ENCODE data around the gene CELF4.

CELF4 gene

DNA sequence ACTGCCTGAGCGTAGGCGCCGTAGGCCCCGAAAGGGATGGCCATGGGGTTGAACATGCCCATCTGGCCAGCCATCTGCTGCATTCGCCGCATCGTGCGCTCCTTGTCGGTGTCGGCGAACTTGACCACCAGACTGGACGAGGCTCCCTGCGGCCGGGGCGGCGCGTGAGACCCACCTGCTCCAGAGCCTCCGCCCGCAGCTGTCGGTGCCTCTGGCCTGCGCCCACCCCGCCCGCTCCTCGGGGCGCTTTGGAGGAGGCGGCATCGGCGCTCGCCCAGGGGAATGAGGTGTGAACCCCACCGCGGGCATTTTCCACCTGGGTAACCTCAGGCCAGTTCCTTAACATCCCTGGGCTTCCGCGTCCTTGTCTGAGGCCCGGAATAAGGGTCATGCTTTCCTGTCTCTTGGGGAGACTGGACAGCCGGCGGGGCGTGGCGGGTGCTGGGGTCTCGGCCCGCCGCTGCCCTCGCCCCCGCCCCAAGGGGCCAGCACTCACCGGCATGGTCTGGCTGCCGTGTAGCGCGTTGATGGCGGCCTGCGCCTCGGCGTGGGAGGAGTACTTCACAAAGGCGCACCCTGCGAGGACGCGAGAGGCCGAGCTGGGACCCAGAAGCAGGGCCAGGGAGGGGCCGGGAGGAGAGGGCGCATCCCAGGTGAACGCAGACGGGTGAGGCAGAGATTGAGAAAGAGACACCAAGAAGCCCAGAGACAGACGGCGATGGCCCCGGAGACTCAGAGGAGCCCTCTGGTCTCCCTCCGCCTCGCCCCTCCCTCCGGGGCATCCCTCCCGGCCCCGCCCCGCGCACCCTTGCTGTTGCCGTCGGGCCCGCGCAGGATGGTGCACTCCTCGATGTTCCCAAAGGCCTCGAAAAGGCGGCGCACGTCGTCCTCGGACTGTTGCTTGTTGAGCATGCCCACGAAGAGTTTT is 291.0 kb downstream of the CELF4 start:
- no peak for DNase-seq

DNA sequence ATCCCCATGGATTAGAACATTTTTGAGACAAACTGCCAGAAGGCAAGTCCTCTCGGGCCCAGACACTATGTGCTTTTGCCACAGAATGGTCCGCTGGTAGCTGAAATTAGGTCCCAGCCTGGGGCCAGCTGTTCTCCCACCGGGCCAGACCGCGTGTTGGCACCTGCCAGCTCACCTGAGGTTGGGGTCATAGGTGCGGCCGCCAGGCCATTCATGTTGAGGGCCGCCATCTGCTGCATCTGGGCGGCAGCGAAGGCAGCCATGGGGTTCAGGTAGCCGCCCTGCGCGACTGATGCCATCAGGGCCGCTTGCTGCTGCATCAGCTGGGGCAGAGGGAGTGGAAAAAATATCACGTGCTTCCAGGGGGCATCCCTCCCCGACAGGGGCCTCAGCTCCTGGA is 292.8 kb downstream of the CELF4 start:
- no peak for DNase-seq

DNA sequence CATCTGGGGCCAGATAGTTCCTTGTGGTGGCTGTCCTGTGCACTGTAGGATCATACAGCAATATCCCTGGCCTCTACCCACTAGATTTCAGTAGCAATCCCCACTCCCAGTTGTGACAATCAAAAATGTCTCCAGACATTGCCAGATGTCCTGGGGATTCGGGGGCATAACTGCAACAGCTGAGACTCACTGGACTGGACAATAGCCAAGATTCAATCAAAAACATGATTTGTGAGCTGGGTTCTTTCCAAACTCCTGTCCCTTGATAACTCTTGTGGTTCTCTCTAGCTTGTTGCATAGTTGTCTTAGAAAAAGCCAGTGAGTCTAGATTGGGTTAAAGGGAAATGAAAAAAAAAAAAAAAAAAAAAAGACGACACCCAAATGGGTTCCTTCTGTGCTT is 293.4 kb downstream of the CELF4 start:
- no peak for DNase-seq

DNA sequence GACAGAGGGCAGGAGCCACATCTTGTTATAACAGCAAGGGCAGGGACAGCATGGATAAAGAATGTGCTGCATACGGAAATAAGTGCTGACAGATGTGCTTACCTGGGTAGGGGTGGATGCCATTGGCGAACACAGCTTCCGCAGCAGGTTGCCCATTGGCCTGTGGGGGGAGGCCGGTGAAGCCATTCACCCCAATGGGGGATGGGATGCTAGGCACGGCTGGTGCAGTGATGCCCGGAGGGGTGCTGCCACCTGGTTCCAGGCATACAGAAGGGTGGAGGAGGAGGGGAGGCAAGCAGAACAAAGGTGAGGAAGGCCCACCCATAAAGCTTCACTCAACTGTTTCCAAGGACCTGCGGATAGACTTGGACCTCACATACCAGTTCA is 294.9 kb downstream of the CELF4 start:
- DNase-seq: no peak

- DNase-seq: no peak
Measured at GRCh38 chr18:37270038-37270665, 295.4 kb downstream of the CELF4 start.

DNA sequence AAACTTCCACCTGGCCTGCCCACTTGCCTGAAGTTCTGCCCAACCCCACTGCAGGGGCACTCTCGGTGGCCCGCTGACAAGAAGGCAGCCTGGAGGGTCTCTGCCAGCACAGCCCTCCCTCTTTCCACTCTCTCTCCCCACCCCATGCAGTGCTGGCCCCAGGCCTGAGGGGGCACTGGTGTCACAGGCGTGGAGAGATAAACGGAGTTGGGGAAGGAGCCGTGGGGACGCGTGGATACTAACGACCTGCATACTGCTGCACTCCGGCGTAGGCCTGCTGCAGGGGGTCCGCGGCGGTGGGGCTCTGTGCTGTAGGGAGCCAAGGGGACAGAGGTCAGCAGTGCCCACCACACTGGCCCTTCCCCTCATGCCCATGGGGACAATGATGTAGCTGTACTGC is 299.3 kb downstream of the CELF4 start:
- no peak for DNase-seq

- no peak for DNase-seq
Measured at GRCh38 chr18:37265382-37265781, 300.2 kb downstream of the CELF4 start.

GRCh38 chr18:37264956-37265355 is 300.6 kb downstream of the CELF4 start:
- DNase-seq: no peak

DNA sequence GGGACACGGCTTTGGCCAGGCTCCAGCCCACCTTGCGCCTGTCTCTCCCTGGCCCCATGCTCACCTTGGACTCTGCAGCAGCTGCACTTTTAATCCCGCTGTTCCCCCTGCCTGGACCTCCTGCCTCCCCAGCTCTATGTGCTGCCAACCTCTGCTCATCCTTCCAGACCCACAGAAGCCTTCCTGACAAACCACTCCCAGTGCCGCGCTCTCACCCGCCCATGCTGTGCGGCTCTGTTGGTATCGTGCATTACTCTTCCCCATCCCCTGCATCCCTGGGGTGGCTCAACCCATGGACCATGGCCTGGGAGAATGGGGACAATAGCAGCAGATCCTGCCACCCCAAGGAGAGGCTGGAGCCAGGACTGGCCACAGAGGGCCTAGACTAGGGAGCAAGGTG is 303.6 kb downstream of the CELF4 start:
- no peak for DNase-seq

DNA sequence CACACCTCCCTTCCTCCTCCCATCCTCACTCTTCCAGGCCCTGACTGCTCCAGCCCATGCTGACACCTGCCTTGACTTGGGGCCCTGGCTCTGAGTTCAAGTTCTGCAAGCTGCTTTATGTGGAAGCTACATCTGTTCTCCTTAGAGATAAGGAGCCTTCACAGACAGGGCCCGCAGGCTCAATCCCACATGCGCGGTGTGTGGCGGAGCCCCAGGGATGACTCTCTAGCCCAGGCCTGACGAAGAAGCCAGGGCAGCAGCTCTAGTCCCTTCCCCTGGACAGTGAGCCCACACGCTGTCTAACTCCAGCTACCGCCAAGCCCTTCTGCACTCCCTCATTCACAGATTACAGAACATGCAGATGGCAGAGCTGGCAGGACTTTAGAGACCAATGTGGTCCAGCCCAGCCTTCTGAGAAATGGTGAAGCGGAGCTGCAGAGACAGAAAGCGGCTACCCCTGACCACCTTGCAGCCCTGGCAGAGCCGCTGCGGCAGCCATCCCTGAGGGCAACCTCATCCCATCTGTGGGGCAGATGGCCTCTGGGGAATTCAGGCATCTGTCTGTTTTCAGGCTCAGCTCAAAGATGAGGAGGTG is 304.3 kb downstream of the CELF4 start:
- DNase-seq: no peak

GRCh38 chr18:37260367-37261093 is 305.1 kb downstream of the CELF4 start:
- no peak for DNase-seq

GRCh38 chr18:37259711-37260110 is 305.9 kb downstream of the CELF4 start:
- DNase-seq: no peak

GRCh38 chr18:37258819-37259218 is 306.8 kb downstream of the CELF4 start:
- DNase-seq: no peak

GRCh38 chr18:37258131-37258530 is 307.5 kb downstream of the CELF4 start:
- no peak for DNase-seq

GRCh38 chr18:37254973-37255372 is 310.6 kb downstream of the CELF4 start:
- DNase-seq: no peak

GRCh38 chr18:37254236-37254754 is 311.3 kb downstream of the CELF4 start:
- no peak for DNase-seq

- no peak for DNase-seq
Measured at GRCh38 chr18:37253394-37254235, 312.0 kb downstream of the CELF4 start.

- no peak for DNase-seq
Measured at GRCh38 chr18:37252854-37253393, 312.7 kb downstream of the CELF4 start.

DNA sequence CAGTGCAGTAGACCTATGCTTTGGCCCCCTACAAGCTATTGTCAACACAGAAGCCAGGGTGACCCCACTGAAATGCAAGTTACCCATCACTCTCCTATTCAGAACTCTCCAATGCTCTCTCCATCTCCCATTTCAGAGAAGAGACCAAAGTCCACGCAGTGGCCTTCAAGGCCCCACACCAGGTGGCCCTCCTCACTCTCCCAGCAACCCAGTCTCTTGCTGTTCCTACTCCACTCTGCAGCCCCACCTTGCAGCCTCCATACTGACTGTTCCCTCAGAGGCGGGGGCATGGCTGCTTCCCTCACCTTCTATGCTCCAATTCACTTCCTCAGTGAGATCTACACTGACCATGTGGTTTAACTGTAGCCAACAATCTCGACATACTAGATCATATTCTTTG is 313.3 kb downstream of the CELF4 start:
- DNase-seq: no peak

- no peak for DNase-seq
Measured at GRCh38 chr18:37251679-37252078, 313.9 kb downstream of the CELF4 start.

DNA sequence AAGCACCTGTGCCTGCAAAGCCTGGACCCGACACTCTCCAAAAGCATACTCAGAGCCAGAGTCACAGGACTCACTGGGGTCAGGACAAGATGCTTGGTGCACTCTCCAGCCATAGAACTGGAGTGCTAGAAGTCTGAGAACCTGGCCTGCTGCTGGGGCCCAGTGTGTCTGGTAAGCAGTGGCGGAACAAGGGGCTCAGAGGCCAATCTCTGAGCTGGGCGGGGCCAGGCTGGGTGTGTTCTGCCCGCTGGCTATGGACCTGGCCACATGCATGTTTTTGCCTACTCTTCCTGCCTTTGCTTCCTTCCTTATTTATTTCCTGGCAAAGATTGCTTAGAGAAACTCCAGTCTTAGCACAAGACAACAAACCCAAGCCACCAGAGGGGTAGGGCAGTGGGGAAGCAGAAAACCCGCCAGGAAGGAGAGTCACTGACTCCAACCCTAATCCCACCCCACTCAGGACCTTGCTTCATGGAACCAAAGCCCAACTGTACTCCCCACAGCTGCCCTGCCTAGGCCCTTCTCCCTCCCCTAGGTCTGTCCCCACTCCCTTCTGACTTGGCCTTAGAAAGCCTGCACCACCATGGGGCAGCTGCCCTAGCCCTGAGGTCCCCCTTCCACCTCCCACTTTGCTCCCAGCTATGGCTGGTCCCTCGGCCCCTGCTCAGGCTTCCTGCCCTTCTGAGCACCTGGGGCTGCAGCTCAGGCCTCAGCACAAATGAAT is 315.5 kb downstream of the CELF4 start:
- DNase-seq: no peak

Measured in activated naive CD4-positive, alpha-beta T cell treated with anti-CD3 and anti-CD28 coated beads, Interleukin-2, amount 50 U/mL, for 16 hours (primary cell).